Type B pancreatic cell (in vitro differentiated cells): ENCODE data around the gene RSRC2. TPM values are rescaled to one million over a fixed set of nuclear protein-coding genes. Genes with fewer than 3 reads are reported as not detected.
"Not testable (repeated sequence)": the region's sequence is repeated elsewhere in the genome, so short reads cannot be mapped to it uniquely, and the experiment has no call there.

Source experiments
- DNase-seq: peaks from one replicate; pipeline ENCODE4 v3.0.0; 2021; ENCODE audit warnings: mixed read lengths; ENCODE audit not compliant: unreplicated experiment; ENCODE audit errors: extremely low spot score
- H3K27ac Mint-ChIP-seq: 2 replicates; pipeline ENCODE4 v1.8.0; 2021; ENCODE audit warnings: mild to moderate bottlenecking, mixed read lengths
- H3K27me3 Mint-ChIP-seq: 2 replicates; pipeline ENCODE4 v1.8.0; 2021; ENCODE audit warnings: mixed read lengths
- H3K36me3 Mint-ChIP-seq: 2 replicates; pipeline ENCODE4 v1.8.0; 2021; ENCODE audit warnings: mixed read lengths
- H3K4me1 Mint-ChIP-seq: one replicate; pipeline ENCODE4 v1.8.0; 2021; ENCODE audit warnings: mixed read lengths; ENCODE audit not compliant: unreplicated experiment
- H3K4me3 Mint-ChIP-seq: 2 replicates; pipeline ENCODE4 v1.8.0; 2021; ENCODE audit warnings: mild to moderate bottlenecking, mixed read lengths
- H3K9me3 Mint-ChIP-seq: 2 replicates; pipeline ENCODE4 v1.8.0; 2021; ENCODE audit warnings: mixed read lengths
- total RNA-seq: library from RNA; stranded (reverse); gene quantifications from 2 replicates; pipeline ENCODE4 v1.2.1, GENCODE V29; 2021; ENCODE audit warnings: low replicate concordance
- TF ChIP-seq, protein P1 (sequence below): fragments of 200-600 bp; sonication (generic); conservative IDR thresholded peaks from 2 replicates; pipeline ENCODE4 v1.5.0; 2021; ENCODE audit warnings: antibody characterized with exemption, mild to moderate bottlenecking

Gene RSRC2
- total RNA-seq, 1 donor from 2014 or later, result 100.0 TPM

DNA sequence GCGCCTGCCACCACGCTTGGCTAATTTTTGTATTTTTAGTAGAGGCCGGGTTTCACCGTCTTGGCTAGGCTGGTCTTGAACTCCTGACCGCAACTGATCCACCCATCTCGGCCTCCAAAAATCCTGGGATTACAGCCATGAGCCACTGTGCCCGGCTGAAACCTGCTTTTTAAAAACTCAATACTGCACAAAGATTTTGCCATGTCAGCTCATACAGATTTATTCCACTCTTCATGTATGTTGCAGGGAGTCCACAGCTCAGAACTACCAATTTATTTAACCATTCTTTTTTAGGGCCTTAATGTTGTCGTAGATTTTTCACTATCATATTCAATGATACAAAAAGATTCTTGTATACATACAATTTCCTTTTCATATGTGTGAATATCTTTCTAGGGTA, 46.0 kb downstream of the RSRC2 start:
- Mint-ChIP-seq H3K36me3 (peaks cover 42% of the 10 kb centered on the region), H3K27me3 (no peaks in the 10 kb centered on the region), H3K27ac (no peak overlapping the region), H3K9me3 (no peaks in the 10 kb centered on the region), H3K4me3 (no peak overlapping the region), H3K4me1 (no peaks in the 10 kb centered on the region)
- TF ChIP-seq, protein P1, sequence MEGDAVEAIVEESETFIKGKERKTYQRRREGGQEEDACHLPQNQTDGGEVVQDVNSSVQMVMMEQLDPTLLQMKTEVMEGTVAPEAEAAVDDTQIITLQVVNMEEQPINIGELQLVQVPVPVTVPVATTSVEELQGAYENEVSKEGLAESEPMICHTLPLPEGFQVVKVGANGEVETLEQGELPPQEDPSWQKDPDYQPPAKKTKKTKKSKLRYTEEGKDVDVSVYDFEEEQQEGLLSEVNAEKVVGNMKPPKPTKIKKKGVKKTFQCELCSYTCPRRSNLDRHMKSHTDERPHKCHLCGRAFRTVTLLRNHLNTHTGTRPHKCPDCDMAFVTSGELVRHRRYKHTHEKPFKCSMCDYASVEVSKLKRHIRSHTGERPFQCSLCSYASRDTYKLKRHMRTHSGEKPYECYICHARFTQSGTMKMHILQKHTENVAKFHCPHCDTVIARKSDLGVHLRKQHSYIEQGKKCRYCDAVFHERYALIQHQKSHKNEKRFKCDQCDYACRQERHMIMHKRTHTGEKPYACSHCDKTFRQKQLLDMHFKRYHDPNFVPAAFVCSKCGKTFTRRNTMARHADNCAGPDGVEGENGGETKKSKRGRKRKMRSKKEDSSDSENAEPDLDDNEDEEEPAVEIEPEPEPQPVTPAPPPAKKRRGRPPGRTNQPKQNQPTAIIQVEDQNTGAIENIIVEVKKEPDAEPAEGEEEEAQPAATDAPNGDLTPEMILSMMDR, result no peak
- DNase-seq, result no peak

DNA sequence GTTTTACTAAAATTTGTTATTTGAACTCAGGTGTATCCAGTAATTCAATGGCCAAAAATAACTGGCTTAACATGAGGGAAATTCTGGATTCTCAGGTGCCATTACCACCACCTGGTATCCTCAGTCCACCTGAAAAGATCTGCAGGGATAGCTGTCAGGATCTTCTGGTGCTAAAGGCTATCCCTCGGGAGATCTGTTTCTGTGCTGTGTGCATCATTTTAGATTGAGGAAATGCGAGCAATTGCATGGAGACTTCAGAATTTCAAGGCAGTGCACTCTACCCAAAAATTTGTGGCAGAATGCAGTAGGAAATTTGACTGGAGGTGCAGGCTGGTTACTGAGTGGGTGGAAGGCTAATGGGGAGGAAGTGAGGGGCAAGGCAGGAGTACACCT, 52.4 kb downstream of the RSRC2 start:
- no peak overlapping the region for H3K27ac Mint-ChIP-seq
- TF ChIP-seq, protein P1, result no peak
- peaks cover 7% of the 10 kb centered on the region for H3K4me1 Mint-ChIP-seq
- no peaks in the 10 kb centered on the region for H3K27me3 Mint-ChIP-seq
- peaks cover 28% of the 10 kb centered on the region for H3K36me3 Mint-ChIP-seq
- no peak for DNase-seq
- no peaks in the 10 kb centered on the region for H3K9me3 Mint-ChIP-seq
- H3K4me3 Mint-ChIP-seq, result no peak overlapping the region

GRCh38 chr12:122473543-122474323, 53.0 kb downstream of the RSRC2 start:
- Mint-ChIP-seq H3K9me3 (no peaks in the 10 kb centered on the region), H3K4me1 (peaks cover 7% of the 10 kb centered on the region), H3K27me3 (no peaks in the 10 kb centered on the region), H3K27ac (no peak overlapping the region), H3K36me3 (peaks cover 28% of the 10 kb centered on the region), H3K4me3 (no peak overlapping the region)
- TF ChIP-seq, protein P1, result no peak
- peak; percentile 44 for DNase-seq

DNA sequence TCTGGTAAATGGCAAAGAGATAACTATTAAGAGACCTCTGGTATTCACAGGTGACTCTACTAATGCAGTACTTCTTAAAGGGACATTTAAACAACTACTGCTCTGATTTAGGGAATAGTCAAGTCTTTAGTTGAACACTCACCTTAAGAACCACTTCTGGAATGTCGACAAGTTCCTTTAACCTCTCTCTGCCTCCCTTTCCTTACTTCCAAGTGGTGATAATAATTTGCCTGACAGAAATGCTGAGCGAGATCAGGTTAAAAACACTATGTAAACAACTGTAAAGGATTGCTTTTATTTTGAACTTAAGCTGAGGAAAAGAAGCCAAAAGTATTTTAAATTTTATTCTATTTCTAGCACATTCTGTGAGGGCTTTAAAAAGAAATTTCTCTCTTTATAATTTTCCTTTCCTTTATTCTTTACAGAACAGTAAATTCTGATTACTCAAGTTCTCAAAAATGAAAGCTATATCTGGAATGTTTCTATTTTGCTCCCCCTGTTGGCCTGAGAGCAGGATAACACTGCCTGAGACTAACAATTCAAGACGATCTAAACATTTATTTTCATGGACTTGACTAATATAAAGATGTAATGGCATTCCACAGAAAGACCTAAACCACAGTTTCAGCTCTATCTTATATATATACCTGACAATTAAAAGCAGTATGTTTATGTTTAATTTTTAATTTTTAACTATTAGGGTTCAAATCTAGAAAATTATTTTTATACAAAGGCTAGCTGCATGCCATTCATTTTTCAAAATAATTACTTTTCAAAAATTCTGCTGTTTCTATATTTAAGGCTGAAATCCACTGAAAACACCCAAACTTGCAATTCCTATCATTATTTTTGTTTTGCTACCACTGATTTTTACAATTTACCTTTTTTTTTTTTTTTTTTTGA, 55.2 kb downstream of the RSRC2 start:
- H3K36me3 Mint-ChIP-seq, result peaks cover 16% of the 10 kb centered on the region
- TF ChIP-seq, protein P1, result peak; percentile 92
- H3K27ac Mint-ChIP-seq, result peak overlapping the region; percentile 80
- no peak overlapping the region for H3K4me3 Mint-ChIP-seq
- H3K9me3 Mint-ChIP-seq, result no peaks in the 10 kb centered on the region
- peaks cover 7% of the 10 kb centered on the region for H3K4me1 Mint-ChIP-seq
- no peak for DNase-seq
- H3K27me3 Mint-ChIP-seq, result no peaks in the 10 kb centered on the region

DNA sequence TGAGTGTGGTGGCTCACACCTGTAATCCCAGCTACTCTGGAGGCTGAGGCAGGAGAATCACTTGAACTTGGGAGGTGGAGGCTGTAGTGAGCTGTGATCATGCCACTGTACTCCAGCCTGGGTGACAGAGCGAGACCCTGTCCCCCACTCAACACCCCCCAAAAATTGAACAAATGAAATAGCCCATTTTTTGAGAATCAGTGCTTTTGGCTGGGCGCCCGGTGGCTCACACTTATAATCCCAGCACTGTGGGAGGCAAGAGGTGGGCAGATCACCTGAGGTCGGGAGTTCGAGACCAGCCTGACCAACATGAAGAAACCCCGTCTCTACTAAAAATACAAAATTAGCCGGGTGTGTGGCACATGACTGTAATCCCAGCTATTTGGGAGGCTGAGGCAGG, 56.2 kb downstream of the RSRC2 start:
- H3K27ac Mint-ChIP-seq, H3K36me3 Mint-ChIP-seq, H3K27me3 Mint-ChIP-seq, H3K4me1 Mint-ChIP-seq, H3K9me3 Mint-ChIP-seq, H3K4me3 Mint-ChIP-seq: not testable (repeated sequence)
- peak; percentile 13 for DNase-seq

GRCh38 chr12:122469856-122470255, 56.9 kb downstream of the RSRC2 start:
- not testable (repeated sequence) for H3K36me3 Mint-ChIP-seq

More at GRCh38 chr12:122469856-122470255, 56.9 kb downstream of the RSRC2 start:
- not testable (repeated sequence) for H3K4me1 Mint-ChIP-seq, H3K4me3 Mint-ChIP-seq, H3K27me3 Mint-ChIP-seq, H3K9me3 Mint-ChIP-seq
- peak; percentile 34 for DNase-seq
- peak overlapping the region; percentile 67 for H3K27ac Mint-ChIP-seq
